MM.1S (cell line): ENCODE results near the gene MMS22L.

Experiments
- DNase-seq: peaks from one replicate; pipeline ENCODE4 v3.0.0-alpha.2; 2015
- H2AFZ ChIP-seq: fragments of 300-600 bp; sonication (generic); 2 replicates; pipeline ENCODE4 v1.6.0; 2016; ENCODE audit warnings: antibody characterized with exemption, low read length
- H3F3A ChIP-seq: fragments of 300-600 bp; sonication (generic); 2 replicates; pipeline ENCODE4 v1.6.1; 2016; ENCODE audit warnings: mild to moderate bottlenecking, antibody characterized with exemption, low read length, moderate library complexity, mixed read lengths; ENCODE audit not compliant: insufficient read depth
- H3K27ac ChIP-seq: fragments of 300-600 bp; sonication (generic); 2 replicates; pipeline ENCODE4 v1.5.1; 2016; ENCODE audit warnings: mild to moderate bottlenecking, low read length
- H3K27me3 ChIP-seq: fragments of 300-600 bp; sonication (generic); replicated peaks from 2 replicates; pipeline ENCODE4 v1.6.0; 2016; ENCODE audit warnings: low read length; ENCODE audit not compliant: insufficient read depth
- H3K36me3 ChIP-seq: fragments of 300-600 bp; sonication (generic); replicated peaks from 2 replicates; pipeline ENCODE4 v1.6.1; 2016; ENCODE audit warnings: mild to moderate bottlenecking, low read length, mixed read lengths; ENCODE audit not compliant: insufficient read depth
- H3K4me1 ChIP-seq: fragments of 300-600 bp; sonication (generic); 2 replicates; pipeline ENCODE4 v1.6.1; 2016; ENCODE audit warnings: low read length, mixed read lengths
- H3K4me2 ChIP-seq: fragments of 300-600 bp; sonication (generic); 2 replicates; pipeline ENCODE4 v1.6.0; 2016; ENCODE audit warnings: low read depth, low read length
- H3K4me3 ChIP-seq: fragments of 300-600 bp; sonication (generic); 2 replicates; pipeline ENCODE4 v1.5.1; 2016; ENCODE audit warnings: low read length, mixed read lengths
- H3K79me2 ChIP-seq: fragments of 300-600 bp; sonication (generic); 2 replicates; pipeline ENCODE4 v1.6.1; 2016; ENCODE audit warnings: mixed run types, low read length, mixed read lengths
- H3K9ac ChIP-seq: fragments of 300-600 bp; sonication (generic); 2 replicates; pipeline ENCODE4 v1.6.1; 2016; ENCODE audit warnings: low read length, mixed read lengths
- H3K9me2 ChIP-seq: fragments of 300-600 bp; sonication (generic); replicated peaks from 2 replicates; pipeline ENCODE4 v1.6.1; 2016; ENCODE audit warnings: mild to moderate bottlenecking, low read length, mixed read lengths; ENCODE audit not compliant: insufficient read depth
- H3K9me3 ChIP-seq: fragments of 300-600 bp; sonication (generic); replicated peaks from 2 replicates; pipeline ENCODE4 v1.6.1; 2016; ENCODE audit warnings: mild to moderate bottlenecking, low read length, mixed read lengths; ENCODE audit not compliant: insufficient read depth
- H4K20me1 ChIP-seq: fragments of 300-600 bp; sonication (generic); 2 replicates; pipeline ENCODE4 v1.6.1; 2016; ENCODE audit warnings: mild to moderate bottlenecking, low read length, moderate library complexity, mixed read lengths; ENCODE audit not compliant: insufficient read depth
- EZH2 ChIP-seq: fragments of 300-600 bp; sonication (generic); optimal IDR thresholded peaks from 2 replicates; pipeline ENCODE3; 2017; ENCODE audit warnings: low read depth, mild to moderate bottlenecking, antibody characterized with exemption, low read length, mixed read lengths
- EZH2phosphoT487 ChIP-seq: fragments of 300-600 bp; sonication (generic); IDR thresholded peaks from 2 replicates; pipeline ENCODE4 v1.6.1; 2018; ENCODE audit warnings: antibody characterized with exemption, low read length
- TF ChIP-seq, protein P1 (sequence below): fragments of 300-600 bp; sonication (generic); IDR thresholded peaks from 2 replicates; pipeline ENCODE4 v1.5.1; 2016; ENCODE audit warnings: antibody characterized with exemption, low read length, mixed read lengths

The MMS22L gene

DNA sequence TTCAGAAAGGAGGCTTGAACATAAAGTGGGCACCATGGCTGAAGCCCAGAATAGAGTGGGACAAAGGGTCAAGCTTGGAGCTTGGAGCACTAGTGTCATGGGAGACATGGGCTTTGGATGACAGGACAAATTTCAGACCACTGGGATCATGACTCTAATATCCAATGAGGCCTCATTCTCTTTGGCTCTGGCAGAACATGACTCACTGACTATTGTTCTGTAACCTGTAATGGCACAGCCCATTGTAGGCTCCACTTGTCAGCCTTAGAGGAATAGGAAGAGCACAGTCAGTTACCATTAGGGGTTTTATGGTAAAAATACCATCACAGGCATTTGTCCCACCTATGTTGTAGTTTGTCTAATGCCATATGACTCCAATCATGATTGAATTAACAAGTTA, 34.0 kb upstream of the MMS22L start:
- no peaks in the 10 kb centered on the region for H3K79me2 ChIP-seq
- H3K4me2 ChIP-seq = no peak overlapping the region
- no peaks in the 10 kb centered on the region for H3K4me1 ChIP-seq
- H4K20me1 ChIP-seq = no peaks in the 10 kb centered on the region
- H3K9me2 ChIP-seq = no peaks in the 10 kb centered on the region
- no peaks in the 10 kb centered on the region for H3K27me3 ChIP-seq
- no peak overlapping the region for H2AFZ ChIP-seq
- no peak for DNase-seq
- H3K36me3 ChIP-seq = no peaks in the 10 kb centered on the region
- H3K9me3 ChIP-seq = no peaks in the 10 kb centered on the region
- TF ChIP-seq, protein P1, sequence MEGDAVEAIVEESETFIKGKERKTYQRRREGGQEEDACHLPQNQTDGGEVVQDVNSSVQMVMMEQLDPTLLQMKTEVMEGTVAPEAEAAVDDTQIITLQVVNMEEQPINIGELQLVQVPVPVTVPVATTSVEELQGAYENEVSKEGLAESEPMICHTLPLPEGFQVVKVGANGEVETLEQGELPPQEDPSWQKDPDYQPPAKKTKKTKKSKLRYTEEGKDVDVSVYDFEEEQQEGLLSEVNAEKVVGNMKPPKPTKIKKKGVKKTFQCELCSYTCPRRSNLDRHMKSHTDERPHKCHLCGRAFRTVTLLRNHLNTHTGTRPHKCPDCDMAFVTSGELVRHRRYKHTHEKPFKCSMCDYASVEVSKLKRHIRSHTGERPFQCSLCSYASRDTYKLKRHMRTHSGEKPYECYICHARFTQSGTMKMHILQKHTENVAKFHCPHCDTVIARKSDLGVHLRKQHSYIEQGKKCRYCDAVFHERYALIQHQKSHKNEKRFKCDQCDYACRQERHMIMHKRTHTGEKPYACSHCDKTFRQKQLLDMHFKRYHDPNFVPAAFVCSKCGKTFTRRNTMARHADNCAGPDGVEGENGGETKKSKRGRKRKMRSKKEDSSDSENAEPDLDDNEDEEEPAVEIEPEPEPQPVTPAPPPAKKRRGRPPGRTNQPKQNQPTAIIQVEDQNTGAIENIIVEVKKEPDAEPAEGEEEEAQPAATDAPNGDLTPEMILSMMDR = no peak
- TF ChIP-seq EZH2phosphoT487 (no peak), EZH2 (no peak)
- H3K4me3 ChIP-seq = no peak overlapping the region
- no peak overlapping the region for H3K27ac ChIP-seq
- H3F3A ChIP-seq = no peaks in the 10 kb centered on the region
- no peak overlapping the region for H3K9ac ChIP-seq

DNA sequence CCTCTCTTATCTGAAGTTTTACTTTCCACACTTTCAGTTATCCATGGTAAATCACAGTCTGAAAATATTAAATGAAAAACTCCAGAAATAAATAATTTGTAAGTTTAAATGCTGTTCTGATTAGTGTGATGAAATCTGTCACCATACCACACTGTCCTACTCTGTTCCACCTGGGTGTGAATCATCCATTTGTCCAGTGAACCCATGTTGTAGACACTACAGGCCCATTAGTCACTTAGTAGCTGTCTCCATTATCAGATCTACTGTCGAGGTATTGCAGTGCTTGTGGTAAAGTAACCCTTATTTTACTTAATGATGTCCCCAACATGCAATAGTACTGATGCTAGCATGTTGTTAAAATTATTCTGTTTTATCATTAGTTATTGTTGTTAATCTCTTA, 29.2 kb upstream of the MMS22L start:
- no peak for DNase-seq
- no peaks in the 10 kb centered on the region for H3F3A ChIP-seq
- H3K79me2 ChIP-seq = no peaks in the 10 kb centered on the region
- no peaks in the 10 kb centered on the region for H3K36me3 ChIP-seq
- TF ChIP-seq, protein P1 = no peak
- no peak for TF ChIP-seq EZH2phosphoT487
- TF ChIP-seq EZH2 = no peak
- H3K9me3 ChIP-seq = no peaks in the 10 kb centered on the region
- no peaks in the 10 kb centered on the region for H4K20me1 ChIP-seq
- no peak overlapping the region for H3K27ac ChIP-seq
- no peak overlapping the region for H3K4me3 ChIP-seq
- no peaks in the 10 kb centered on the region for H3K4me1 ChIP-seq
- no peaks in the 10 kb centered on the region for H3K27me3 ChIP-seq
- no peak overlapping the region for H3K4me2 ChIP-seq
- H3K9ac ChIP-seq = no peak overlapping the region
- no peaks in the 10 kb centered on the region for H3K9me2 ChIP-seq
- no peak overlapping the region for H2AFZ ChIP-seq

DNA sequence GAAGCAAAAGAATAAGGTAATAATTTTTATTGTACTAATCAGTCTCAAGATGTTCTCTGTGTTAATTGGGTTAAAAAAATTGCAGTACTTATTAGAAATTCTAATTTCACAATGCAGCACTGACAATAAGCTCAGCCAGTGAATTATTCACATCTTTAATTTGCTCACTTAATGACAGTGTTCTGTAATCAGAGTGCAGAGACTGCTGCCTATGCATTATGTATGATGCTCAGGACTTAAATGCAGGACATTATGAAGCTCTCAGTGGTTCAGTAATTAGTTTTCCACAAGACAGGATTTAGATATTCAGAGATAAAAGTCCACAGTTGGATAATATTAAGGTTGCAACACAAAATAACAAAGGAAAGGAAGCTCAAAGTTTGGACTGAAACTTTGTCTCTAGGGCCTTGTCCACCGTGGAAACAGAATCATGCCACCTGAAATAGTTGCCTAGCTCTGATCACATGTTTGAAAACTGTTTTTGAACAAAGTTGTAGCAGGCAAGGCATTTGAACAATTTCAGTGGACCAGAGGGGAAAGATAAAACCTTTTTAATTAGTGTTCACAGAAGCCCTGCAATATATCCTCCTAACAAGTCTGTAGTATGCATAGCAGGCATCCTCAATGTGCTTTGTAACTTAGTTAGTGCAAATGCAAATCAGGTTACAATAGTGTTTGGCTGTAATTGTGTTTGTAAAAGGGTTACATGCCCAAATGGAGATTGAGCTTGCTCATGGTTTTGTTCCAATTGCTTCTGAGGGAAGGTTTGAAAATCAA, 23.7 kb upstream of the MMS22L start:
- Histone ChIP-seq H4K20me1 (no peaks in the 10 kb centered on the region), H3K27me3 (no peaks in the 10 kb centered on the region), H3K36me3 (no peaks in the 10 kb centered on the region), H3K4me3 (no peak overlapping the region), H3K9me2 (no peaks in the 10 kb centered on the region), H3K79me2 (no peaks in the 10 kb centered on the region), H2AFZ (no peak overlapping the region), H3K4me2 (no peak overlapping the region), H3K9me3 (no peaks in the 10 kb centered on the region), H3K9ac (no peak overlapping the region), H3K4me1 (no peaks in the 10 kb centered on the region), H3K27ac (no peak overlapping the region), H3F3A (no peaks in the 10 kb centered on the region)
- TF ChIP-seq EZH2 = no peak
- TF ChIP-seq, protein P1 = no peak
- TF ChIP-seq EZH2phosphoT487 = no peak
- DNase-seq = no peak
